Cardiac fibroblast (primary cell): Measurements from ENCODE around the gene TECR.
"Not testable (repeated sequence)": the region's sequence is repeated elsewhere in the genome, so short reads cannot be mapped to it uniquely, and the experiment has no call there.

ENCODE experiments used
- DNase-seq, 2 donors: peaks; one replicate each; pipeline versions ENCODE4 v3.0.0 to v3.0.0-alpha.2; 2010; ENCODE audit warnings: low read depth in 2 of 2
- H3K4me3 ChIP-seq, 2 donors: replicated peaks in 1 of 2; 1 replicate in 1 of 2; 2 replicates in 1 of 2; pipeline ENCODE4 v1.5.1; 2011; ENCODE audit warnings: low read depth in 2 of 2, low read length in 2 of 2, mild to moderate bottlenecking in 2 of 2, moderate library complexity in 1 of 2
- CTCF ChIP-seq: IDR thresholded peaks from one replicate; pipeline ENCODE4 v1.5.1; 2011; ENCODE audit warnings: low read depth, mild to moderate bottlenecking, low read length, inconsistent platforms

Gene TECR

GRCh38 chr19:14562660-14563589, 33.5 kb downstream of the TECR start:
- DNase-seq, result no peak
- no peak overlapping the region for H3K4me3 ChIP-seq
- no peak for TF ChIP-seq CTCF

- H3K4me3 ChIP-seq, result no peak overlapping the region
- DNase-seq, result no peak
- TF ChIP-seq CTCF, result no peak
These were observed 34.2 kb downstream of the TECR start for GRCh38 chr19:14563590-14563926.

- no peak overlapping the region for H3K4me3 ChIP-seq
- DNase-seq, result peak; percentile 21 to 49
- TF ChIP-seq CTCF, result no peak
These were observed 34.7 kb downstream of the TECR start for GRCh38 chr19:14563989-14564651.

- DNase-seq, H3K4me3 ChIP-seq: not testable (repeated sequence)
These were observed 35.4 kb downstream of the TECR start for GRCh38 chr19:14564652-14565297.

GRCh38 chr19:14565298-14565679, 35.9 kb downstream of the TECR start:
- H3K4me3 ChIP-seq, result no peak overlapping the region
- TF ChIP-seq CTCF, result no peak
- no peak for DNase-seq

GRCh38 chr19:14565765-14566711, 36.6 kb downstream of the TECR start:
- no peak for DNase-seq

More at GRCh38 chr19:14565765-14566711, 36.6 kb downstream of the TECR start:
- no peak overlapping the region for H3K4me3 ChIP-seq
- TF ChIP-seq CTCF, result no peak
